Amygdala (tissue), 56 donors: ENCODE measurements around the gene MCF2L.

Source experiments
- DNase-seq, 56 donors: peaks; one replicate each; lab custom pipeline; 2025; lab: John Stamatoyannopoulos, UW

Gene MCF2L

GRCh38 chr13:112978561-112979405 lies 9.8 kb downstream of the MCF2L start:
- DNase-seq = peak in 3 of 56 donors; percentile 30 to 40 (median 35)

GRCh38 chr13:112979406-112979902 lies 10.4 kb downstream of the MCF2L start:
- DNase-seq = no peak

GRCh38 chr13:112980434-112980833 lies 11.4 kb downstream of the MCF2L start:
- peak in 3 of 56 donors; percentile 20 to 45 (median 37) for DNase-seq

GRCh38 chr13:112981451-112981850 lies 12.4 kb downstream of the MCF2L start:
- no peak for DNase-seq

- DNase-seq = peak in 1 of 56 donors; percentile 39
These were observed 13.4 kb downstream of the MCF2L start for GRCh38 chr13:112982281-112983041.

- DNase-seq = no peak
These were observed 14.0 kb downstream of the MCF2L start for GRCh38 chr13:112983042-112983305.

GRCh38 chr13:112983428-112984196 lies 14.6 kb downstream of the MCF2L start:
- no peak for DNase-seq

GRCh38 chr13:112984501-112984900 lies 15.5 kb downstream of the MCF2L start:
- no peak for DNase-seq

- peak in 4 of 56 donors; percentile 20 to 48 (median 31) for DNase-seq
These were observed 16.2 kb downstream of the MCF2L start for GRCh38 chr13:112984954-112985802.

- DNase-seq = no peak
These were observed 16.9 kb downstream of the MCF2L start for GRCh38 chr13:112985803-112986408.

- no peak for DNase-seq
These were observed 17.5 kb downstream of the MCF2L start for GRCh38 chr13:112986470-112986869.

GRCh38 chr13:112986946-112987681 lies 18.1 kb downstream of the MCF2L start:
- DNase-seq = no peak

- DNase-seq = no peak
These were observed 18.6 kb downstream of the MCF2L start for GRCh38 chr13:112987682-112988024.

GRCh38 chr13:112990783-112991182 lies 21.8 kb downstream of the MCF2L start:
- no peak for DNase-seq

GRCh38 chr13:112991609-112992008 lies 22.6 kb downstream of the MCF2L start:
- no peak for DNase-seq

GRCh38 chr13:112992931-112993680 lies 24.1 kb downstream of the MCF2L start:
- no peak for DNase-seq

GRCh38 chr13:112994084-112994780 lies 25.2 kb downstream of the MCF2L start:
- no peak for DNase-seq
